WTC11 (cell line): ENCODE data around the gene SALL3. TPM values are rescaled to one million over a fixed set of nuclear protein-coding genes. Genes with fewer than 3 reads are reported as not detected.

Experiments used
- ATAC-seq: fragments of 200-7000 bp; cut with Tn5 transposase; 2 replicates; pipeline ENCODE4 v1.10.0; 2021; ENCODE audit warnings: mild to moderate bottlenecking, moderate library complexity
- CTCF ChIA-PET: fragments of 300-600 bp; sonication (Branson Sonifier 250); formaldehyde crosslinking; loops from one replicate; lab custom pipeline; 2021; ENCODE audit warnings: antibody characterized with exemption; lab: Charles Lee
- POLR2A ChIA-PET: fragments of 350-600 bp; sonication (Branson Sonifier 250); formaldehyde crosslinking; loops from one replicate; lab custom pipeline; 2021; ENCODE audit warnings: antibody characterized with exemption; lab: Charles Lee
- DNase-seq: peaks from one replicate; pipeline ENCODE4 v3.0.0; 2021; ENCODE audit warnings: low spot score
- H3K27ac Mint-ChIP-seq: 2 replicates; pipeline ENCODE4 v1.8.0; 2021; ENCODE audit warnings: mixed read lengths
- H3K27me3 Mint-ChIP-seq: 2 replicates; pipeline ENCODE4 v1.8.0; 2021; ENCODE audit warnings: low read depth, mild to moderate bottlenecking, moderate library complexity, mixed read lengths
- H3K36me3 Mint-ChIP-seq: 2 replicates; pipeline ENCODE4 v1.8.0; 2021; ENCODE audit warnings: mixed read lengths
- H3K4me1 Mint-ChIP-seq: 2 replicates; pipeline ENCODE4 v1.8.0; 2022; ENCODE audit warnings: mixed read lengths
- H3K4me3 Mint-ChIP-seq: 2 replicates; pipeline ENCODE4 v1.8.0; 2021; ENCODE audit warnings: mild to moderate bottlenecking, moderate library complexity, mixed read lengths
- H3K9me3 Mint-ChIP-seq: 2 replicates; pipeline ENCODE4 v1.8.0; 2021; ENCODE audit warnings: mixed read lengths
- AR ChIP-seq: fragments of 250-450 bp; sonication (Bioruptor Pico); IDR thresholded peaks from 2 replicates; pipeline ENCODE4 v1.9.0; 2021; ENCODE audit warnings: mild to moderate bottlenecking
- CTCF ChIP-seq: fragments of 200-600 bp; IDR thresholded peaks from 2 replicates; pipeline ENCODE4 v1.8.0; 2022; ENCODE audit warnings: antibody characterized with exemption
- ESRRA ChIP-seq: sonication (generic); formaldehyde crosslinking; IDR thresholded peaks from 2 replicates; pipeline ENCODE4 v1.8.1; 2022; ENCODE audit warnings: mild to moderate bottlenecking, missing genetic modification reagents, borderline replicate concordance
- FOXP1 ChIP-seq: sonication (generic); formaldehyde crosslinking; IDR thresholded peaks from 2 replicates; pipeline ENCODE4 v1.8.0; 2022; ENCODE audit warnings: missing genetic modification reagents, mild to moderate bottlenecking, moderate library complexity, borderline replicate concordance
- GTF2I ChIP-seq: fragments of 250-450 bp; sonication (Bioruptor Pico); conservative IDR thresholded peaks from 2 replicates; pipeline ENCODE4 v1.4.0; 2021; ENCODE audit warnings: mild to moderate bottlenecking
- JAZF1 ChIP-seq: fragments of 250-450 bp; sonication (Bioruptor Pico); IDR thresholded peaks from 2 replicates; pipeline ENCODE4 v1.9.0; 2021; ENCODE audit warnings: moderate library complexity, mild to moderate bottlenecking, inconsistent platforms
- MLX ChIP-seq: sonication (generic); formaldehyde crosslinking; IDR thresholded peaks from 2 replicates; pipeline ENCODE4 v1.8.1; 2023; ENCODE audit warnings: mild to moderate bottlenecking, missing genetic modification reagents, moderate library complexity
- TP53 ChIP-seq: sonication (generic); formaldehyde crosslinking; IDR thresholded peaks from 2 replicates; pipeline ENCODE4 v1.8.1; 2023; ENCODE audit warnings: mild to moderate bottlenecking, missing genetic modification reagents
- USF1 ChIP-seq: sonication (generic); formaldehyde crosslinking; IDR thresholded peaks from 2 replicates; pipeline ENCODE4 v1.8.0; 2022; ENCODE audit warnings: mild to moderate bottlenecking, missing genetic modification reagents
- ZNF263 ChIP-seq: sonication (generic); formaldehyde crosslinking; IDR thresholded peaks from 2 replicates; pipeline ENCODE4 v1.8.1; 2022; ENCODE audit warnings: low read depth, mild to moderate bottlenecking, moderate library complexity, missing genetic modification reagents
- ZNF281 ChIP-seq: sonication (generic); formaldehyde crosslinking; IDR thresholded peaks from 2 replicates; pipeline ENCODE4 v1.8.0; 2023; ENCODE audit warnings: mild to moderate bottlenecking, missing genetic modification reagents
- total RNA-seq: library from RNA; stranded (reverse); gene quantifications from 3 replicates; pipeline ENCODE4 v1.2.3, GENCODE V29; 2021

Gene SALL3
- total RNA-seq, 1 experiment from 2014 or later = 87.0 TPM

- TF ChIP-seq CTCF (no peak), MLX (no peak), FOXP1 (no peak), ZNF281 (no peak), ZNF263 (CRISPR knock-in tag) (no peak), JAZF1 (no peak), AR (CRISPR knock-in tag) (no peak), ESRRA (CRISPR knock-in tag) (no peak), TP53 (no peak), GTF2I (CRISPR knock-in tag) (no peak), USF1 (no peak)
Observed at GRCh38 chr18:78975292-78975691, 4.3 kb upstream of the SALL3 start (continued).

- Mint-ChIP-seq H3K27ac (no peak overlapping the region), H3K4me1 (peaks cover 42% of the 10 kb centered on the region), H3K36me3 (peaks cover 2% of the 10 kb centered on the region; the same call in 1 of the 2 replicates), H3K9me3 (peaks cover 1% of the 10 kb centered on the region; the same call in 1 of the 2 replicates), H3K27me3 (peaks cover 75% of the 10 kb centered on the region), H3K4me3 (no peak overlapping the region)
- ChIA-PET CTCF (interaction anchor here (1.4 kb wide), 1 partner anchor 8 kb away, joined by 10 read pairs; no protein-coding TSS in a partner anchor), POLR2A (no interaction called here)
- no peak for ATAC-seq
- TF ChIP-seq MLX = no peak
- DNase-seq = no peak
Observed at GRCh38 chr18:78975699-78976335, 3.8 kb upstream of the SALL3 start.
